ENCODE results near the gene NFATC4.

NFATC4 gene

GRCh38 chr14:24411443-24412389, 43.7 kb downstream of the NFATC4 start:
- peak; percentile 25 for DNase-seq

DNA sequence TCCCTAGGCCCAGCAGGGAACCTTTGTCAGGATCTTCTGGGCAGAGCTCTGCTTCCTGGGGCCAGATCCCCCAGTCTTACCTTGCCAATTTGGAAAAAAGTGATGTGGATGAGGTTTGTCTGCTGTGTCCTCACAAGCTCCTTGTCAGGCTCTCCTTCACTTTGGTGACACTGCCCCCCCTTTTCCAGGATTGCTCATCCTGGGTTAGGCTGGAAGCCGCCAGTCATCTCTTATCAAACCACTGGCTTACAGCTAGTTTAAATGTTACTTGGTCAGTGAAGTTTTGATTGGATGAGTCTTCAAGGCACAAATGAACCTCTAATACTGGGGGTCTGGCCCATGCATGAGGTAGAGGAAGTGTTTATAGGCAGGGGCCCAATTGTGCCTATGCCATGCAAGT, 46.1 kb downstream of the NFATC4 start:
- DNase-seq: no peak

DNA sequence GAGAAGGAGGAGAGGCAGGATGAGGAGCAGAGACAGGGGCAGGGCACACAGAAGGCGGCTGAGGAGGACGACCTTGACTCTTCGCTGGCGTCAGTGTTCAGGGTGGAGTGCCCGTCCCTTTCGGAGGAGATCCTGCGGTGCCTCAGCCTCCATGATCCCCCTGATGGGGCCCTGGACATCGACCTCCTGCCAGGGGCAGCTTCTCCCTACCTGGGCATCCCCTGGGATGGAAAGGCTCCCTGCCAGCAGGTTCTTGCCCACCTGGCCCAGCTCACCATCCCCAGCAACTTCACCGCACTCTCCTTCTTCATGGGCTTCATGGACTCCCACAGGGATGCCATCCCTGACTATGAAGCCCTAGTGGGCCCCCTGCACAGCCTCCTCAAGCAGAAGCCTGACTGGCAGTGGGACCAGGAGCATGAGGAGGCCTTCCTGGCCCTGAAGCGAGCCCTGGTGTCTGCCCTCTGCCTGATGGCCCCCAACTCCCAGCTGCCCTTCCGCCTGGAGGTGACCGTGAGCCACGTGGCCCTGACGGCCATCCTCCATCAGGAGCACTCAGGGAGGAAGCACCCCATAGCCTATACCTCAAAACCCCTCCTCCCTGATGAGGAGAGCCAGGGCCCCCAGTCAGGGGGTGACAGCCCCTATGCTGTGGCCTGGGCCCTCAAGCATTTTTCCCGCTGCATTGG, 46.9 kb downstream of the NFATC4 start:
- no peak for DNase-seq

GRCh38 chr14:24415421-24416253, 47.7 kb downstream of the NFATC4 start:
- no peak for DNase-seq

- no peak for DNase-seq
Observed at GRCh38 chr14:24416254-24416931, 48.4 kb downstream of the NFATC4 start.

- no peak for DNase-seq
Observed at GRCh38 chr14:24416932-24417619, 49.1 kb downstream of the NFATC4 start.

DNA sequence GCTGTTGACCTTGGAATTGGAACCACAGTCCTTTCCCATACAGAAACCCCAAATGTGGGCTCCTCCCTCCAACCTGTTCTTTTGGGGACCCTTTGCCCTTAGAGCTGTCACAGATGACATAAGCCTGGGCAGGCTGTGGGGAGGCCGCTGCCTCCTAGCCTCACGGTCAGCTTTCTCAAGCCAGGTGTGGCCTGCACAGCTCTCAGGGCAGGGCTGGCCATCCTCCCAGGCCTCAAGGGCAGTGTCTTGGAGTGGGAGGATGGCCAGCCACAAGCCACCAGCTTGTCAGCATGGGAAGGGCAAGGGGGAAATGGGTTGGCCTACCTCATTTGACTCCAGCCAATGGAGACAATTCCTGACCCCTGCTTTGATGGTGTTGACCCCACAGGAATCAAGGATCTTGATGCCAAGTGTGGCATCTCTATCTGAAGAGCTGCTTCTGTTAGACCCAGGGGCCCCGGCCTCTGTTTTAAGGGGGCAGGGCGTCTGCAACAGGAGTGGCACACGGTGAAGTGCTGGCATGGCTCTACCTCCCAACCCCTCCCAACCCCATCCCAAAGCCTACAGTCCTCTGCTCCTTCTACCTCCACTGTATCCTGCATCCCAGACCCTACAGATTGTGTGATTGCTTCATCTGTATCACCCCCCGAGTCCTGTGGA, 50.0 kb downstream of the NFATC4 start:
- DNase-seq: no peak

GRCh38 chr14:24418492-24418873, 50.5 kb downstream of the NFATC4 start:
- DNase-seq: no peak

DNA sequence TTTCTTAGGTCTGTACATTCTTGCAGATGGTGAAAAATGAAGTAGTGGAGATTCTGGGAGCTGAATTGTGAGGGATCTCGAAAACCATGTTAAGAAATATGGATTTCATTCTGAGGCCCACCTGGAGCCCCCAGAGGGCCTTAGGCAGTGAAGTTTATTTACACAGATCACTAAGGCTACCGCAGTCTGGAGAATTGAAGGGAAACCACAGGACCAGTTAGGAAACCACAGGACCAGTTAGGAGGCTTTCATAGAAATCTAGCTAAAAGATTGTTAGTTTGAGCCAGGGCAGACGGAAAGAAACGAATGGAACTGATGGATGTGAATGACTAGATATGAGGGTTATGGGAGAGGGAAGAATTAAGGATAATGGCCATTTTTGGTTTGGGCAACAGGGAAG, 54.3 kb downstream of the NFATC4 start:
- DNase-seq: no peak

DNA sequence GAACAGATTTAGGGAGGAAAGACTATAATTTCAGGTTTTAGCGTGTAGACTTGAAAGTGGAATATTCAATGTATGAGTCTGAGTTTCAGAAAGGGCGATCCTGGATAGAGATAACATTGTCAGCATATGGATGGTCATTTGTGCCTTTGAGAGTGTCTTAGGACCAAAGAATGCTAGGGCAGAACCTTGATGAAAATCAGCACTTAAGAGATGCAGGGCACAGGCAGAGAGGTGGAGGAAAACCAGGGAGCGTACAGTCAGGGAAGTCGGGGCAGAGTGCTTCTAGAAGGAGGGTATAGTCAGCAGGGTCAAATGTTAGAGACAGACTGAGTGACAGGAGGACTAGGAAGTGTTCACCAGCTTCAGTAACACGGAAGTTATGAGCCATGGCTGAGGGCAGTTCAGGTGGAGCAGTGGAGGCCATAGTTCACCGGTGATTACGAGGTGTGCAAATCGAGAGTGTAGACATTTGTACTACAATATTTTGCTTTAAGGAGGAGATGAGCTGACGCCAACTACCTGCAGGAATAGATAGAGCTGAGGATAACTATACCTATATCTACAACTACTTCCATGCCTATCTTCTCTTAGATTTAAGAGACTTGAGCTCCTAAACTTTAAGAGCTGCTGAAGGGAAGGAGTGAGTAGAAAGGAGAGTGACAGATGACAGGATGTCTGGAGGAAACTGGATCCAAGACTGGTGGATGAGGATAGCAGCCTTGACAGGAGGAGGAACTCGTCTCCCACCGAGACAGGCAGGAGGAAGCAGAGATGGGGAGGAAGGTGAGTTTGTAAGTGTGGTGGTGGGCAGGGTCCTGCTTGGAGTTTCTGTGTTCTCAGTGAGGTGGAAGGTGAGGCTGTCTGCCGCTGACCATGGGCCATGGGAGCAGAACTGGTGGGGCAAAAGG, 55.0 kb downstream of the NFATC4 start:
- DNase-seq: no peak

- DNase-seq: no peak
Observed at GRCh38 chr14:24425704-24426103, 57.7 kb downstream of the NFATC4 start.

GRCh38 chr14:24426150-24426911, 58.3 kb downstream of the NFATC4 start:
- no peak for DNase-seq

GRCh38 chr14:24426912-24427536, 59.0 kb downstream of the NFATC4 start:
- DNase-seq: no peak

DNA sequence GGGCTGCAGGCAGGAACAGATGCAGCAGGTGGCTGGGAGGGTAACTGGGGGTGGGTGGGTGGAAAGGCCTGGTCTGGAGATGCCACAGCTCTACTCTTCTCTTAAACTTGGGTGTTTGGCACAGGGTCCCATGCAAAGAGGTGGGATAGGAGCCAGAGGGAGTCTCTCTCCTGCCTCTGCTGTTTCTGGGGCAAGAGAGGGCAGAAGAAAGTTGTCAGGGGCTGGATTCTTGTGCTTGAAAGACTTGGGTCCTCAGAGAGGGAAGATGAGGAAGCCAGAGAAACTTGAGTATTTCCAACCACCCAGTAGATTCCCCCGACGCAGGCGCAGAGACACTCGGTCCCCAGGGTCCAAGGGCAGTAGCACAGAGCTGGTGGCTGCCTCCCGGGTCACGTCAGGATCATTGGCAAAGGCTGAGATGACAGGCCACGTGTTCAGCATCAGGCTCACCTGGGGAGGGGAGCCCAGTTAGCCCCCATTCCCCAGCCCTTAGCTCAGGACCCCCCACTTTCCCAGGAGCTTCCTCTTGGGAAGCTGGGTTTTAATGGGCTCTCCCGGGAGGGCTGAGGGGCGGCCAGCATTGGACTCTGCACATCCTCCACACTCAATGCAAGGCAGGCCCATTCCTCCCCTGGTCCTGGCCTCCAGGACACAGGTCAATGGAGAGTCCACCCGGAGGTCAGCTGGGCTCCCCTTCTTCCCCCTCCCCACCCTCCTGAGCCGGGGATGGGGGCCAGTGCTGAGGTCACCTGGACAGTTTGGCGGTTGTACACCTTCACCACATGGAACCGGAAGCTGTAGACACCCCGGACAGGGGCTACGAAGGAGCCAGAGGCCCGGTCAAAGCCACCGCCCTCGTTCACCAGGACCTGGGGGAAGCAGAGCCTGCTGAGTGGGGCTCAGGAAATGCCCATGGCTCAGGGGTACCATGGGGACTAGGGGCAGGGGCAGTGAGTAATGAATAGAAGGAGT, 59.8 kb downstream of the NFATC4 start:
- DNase-seq: no peak

DNA sequence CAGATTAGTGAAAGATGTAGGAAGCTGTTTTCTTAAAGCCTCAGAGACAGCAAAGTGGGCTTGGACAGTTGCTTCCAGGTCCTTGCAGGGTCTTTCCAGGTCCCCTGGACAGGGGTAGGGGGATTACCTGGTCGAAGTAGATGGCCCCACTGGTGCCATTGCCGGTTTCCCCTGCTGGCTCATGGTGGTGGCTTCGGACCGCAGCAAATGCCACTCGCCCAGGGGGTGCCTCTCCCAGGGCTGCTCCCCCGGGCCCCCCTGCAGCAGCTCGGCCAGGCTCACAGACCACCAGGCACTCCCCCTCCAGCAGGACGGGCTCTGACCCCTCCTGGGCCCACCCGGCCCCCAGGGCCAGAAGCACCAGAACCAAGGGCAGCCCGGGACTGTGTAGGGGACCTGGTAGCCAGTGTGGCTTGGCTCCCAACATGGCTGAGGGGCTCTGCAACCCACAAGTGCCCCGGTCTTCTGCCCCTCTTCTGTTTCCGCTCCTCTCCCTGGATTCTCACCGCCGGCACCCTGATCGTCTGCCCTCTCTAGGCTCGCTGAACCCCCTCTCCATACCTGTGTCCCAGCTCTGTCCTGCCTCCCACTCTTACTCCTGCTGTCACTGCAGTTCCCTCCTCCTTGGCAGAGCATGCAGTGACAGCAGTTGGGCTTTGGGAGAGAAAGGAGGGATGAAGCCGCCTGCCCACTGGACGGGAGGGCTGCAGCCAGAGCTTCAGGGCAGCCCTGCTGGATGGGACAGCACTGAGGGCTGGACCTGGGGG, 60.8 kb downstream of the NFATC4 start:
- DNase-seq: no peak
